ENCODE measurements around the gene IDI1. TPM values are rescaled to one million over a fixed set of nuclear protein-coding genes. Genes with fewer than 3 reads are reported as not detected.

Gene IDI1
- total RNA-seq (2014; rRNA removed; shearing (Covaris generic)) (33.7 and 41.9 TPM in 2 replicates), polyA plus RNA-seq (2016; fragmentation: Nextera tagmentation; extraction: Ambion mirVana) (41.6 and 42.9 TPM in 2 replicates)

DNA sequence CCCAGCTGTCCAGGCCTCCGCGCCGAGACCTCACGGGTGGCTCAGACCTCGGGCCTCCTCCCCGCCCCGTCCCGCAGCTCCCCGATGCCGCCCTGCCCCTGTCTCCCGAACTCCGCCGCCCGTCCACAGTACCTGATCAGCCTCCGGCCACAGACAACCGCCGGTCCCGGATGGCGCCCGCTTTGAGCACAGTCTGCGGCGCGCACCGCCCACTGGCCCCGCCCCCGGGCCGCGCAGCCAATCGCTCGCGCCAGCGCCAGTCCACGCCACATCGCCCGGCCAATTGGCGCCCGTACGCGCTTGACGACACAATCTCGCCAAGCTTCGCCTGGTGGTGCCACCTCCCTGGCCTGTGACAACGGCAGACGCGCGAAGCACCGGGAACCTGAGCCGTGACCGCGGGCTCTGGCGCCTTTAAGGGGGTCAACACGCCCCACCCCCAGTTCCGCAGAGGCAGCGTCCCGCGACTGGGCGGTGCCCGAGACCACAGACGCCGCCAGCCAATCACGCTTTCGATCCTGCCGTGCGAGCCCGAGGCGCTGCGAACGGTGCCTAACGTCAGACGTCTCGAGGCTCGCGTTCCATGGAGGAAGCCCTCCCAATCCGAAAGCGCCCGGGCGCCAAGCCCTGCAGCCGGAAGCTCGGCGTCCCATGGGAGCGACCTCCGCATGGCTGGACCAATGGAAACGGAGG lies at the start of gene IDI1:
Gene IDI1 (minus strand): TSS at position 388 of the 693 bp plus-strand sequence. CDS start 116 bp downstream, at position 272.
- Histone ChIP-seq H2AFZ (peak within 1 kb of the TSS; percentile 78), H3F3A (ENCODE audit: insufficient read depth) (peaks cover 22% of the 10 kb centered on the region), H3K9ac (peak within 1 kb of the TSS; percentile 96), H3K4me1 (ENCODE audit: insufficient read depth) (peaks cover 21% of the 10 kb centered on the region), H3K36me3 (ENCODE audit: low read depth) (0 out of 2 replicates have a peak, but pooled peaks cover 9% of the 10 kb centered on the region), H3K9me2 (ENCODE audit: insufficient read depth) (no peaks in the 10 kb centered on the region), H3K4me3 (peak within 1 kb of the TSS; percentile 91), H3K27ac (peak within 1 kb of the TSS; percentile 97), H3K79me2 (ENCODE audit: insufficient read depth) (peaks cover 81% of the 10 kb centered on the region), H4K20me1 (ENCODE audit: insufficient read depth) (no peaks in the 10 kb centered on the region; the same call in 1 of the 2 replicates), H3K4me2 (ENCODE audit: unreplicated experiment) (peak within 1 kb of the TSS; percentile 94), H3K27me3 (replicated peaks; ENCODE audit: insufficient read depth) (no peaks in the 10 kb centered on the region), H3K9me3 (ENCODE audit: low read depth) (no peaks in the 10 kb centered on the region)
- in situ Hi-C loops (cut with MboI), result no loop called here
- DNase-seq, result peak; percentile 100
- WGBS, 2 experiments (ENCODE audit: low coverage in 1 of 2, low lambda C conversion rate in 2 of 2, missing lambda C conversion rate in 2 of 2), result 1% methylated on average over 71 to 72 of the region's 83 CpGs
- no peak for TF ChIP-seq EZH2phosphoT487 (IDR thresholded peaks at IDR 0.05; ENCODE audit: insufficient read depth, low read depth)
- TF ChIP-seq EZH2 (IDR thresholded peaks at IDR 0.05; ENCODE audit: insufficient read depth, poor library complexity, severe bottlenecking), result no peak

DNA sequence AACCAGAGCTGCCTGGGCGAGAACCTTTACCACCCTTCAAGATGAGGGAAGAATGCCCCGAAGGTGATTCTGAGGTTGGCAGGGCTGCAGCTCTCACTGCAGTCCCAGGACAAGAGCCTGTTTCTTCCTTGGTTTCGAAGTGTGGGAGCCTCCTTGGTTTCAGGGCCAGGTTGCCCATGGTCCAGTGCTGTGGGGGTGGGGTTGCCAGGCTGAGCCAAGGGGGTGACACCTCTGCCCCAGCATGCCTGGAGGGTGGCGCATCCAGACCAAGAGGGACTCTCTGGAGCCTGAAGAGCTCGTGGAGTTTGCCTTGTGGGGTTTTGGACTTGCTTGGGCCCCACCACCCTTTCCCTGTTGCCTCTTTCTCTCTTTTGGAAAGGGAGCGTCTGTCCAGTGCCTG lies 48.5 kb upstream of the IDI1 start:
- Histone ChIP-seq H4K20me1 (ENCODE audit: insufficient read depth) (no peaks in the 10 kb centered on the region), H3K9me2 (ENCODE audit: insufficient read depth) (no peaks in the 10 kb centered on the region), H3K9me3 (ENCODE audit: low read depth) (no peaks in the 10 kb centered on the region), H2AFZ (no peak overlapping the region), H3K36me3 (ENCODE audit: low read depth) (peaks cover 24% of the 10 kb centered on the region), H3K27ac (no peak overlapping the region), H3K79me2 (ENCODE audit: insufficient read depth) (peaks cover 36% of the 10 kb centered on the region), H3K4me2 (ENCODE audit: unreplicated experiment) (no peak overlapping the region), H3K9ac (no peak overlapping the region), H3F3A (ENCODE audit: insufficient read depth) (peaks cover 6% of the 10 kb centered on the region; the same call in 1 of the 2 replicates), H3K27me3 (replicated peaks; ENCODE audit: insufficient read depth) (no peaks in the 10 kb centered on the region), H3K4me1 (ENCODE audit: insufficient read depth) (no peaks in the 10 kb centered on the region), H3K4me3 (no peak overlapping the region)
- TF ChIP-seq EZH2 (IDR thresholded peaks at IDR 0.05; ENCODE audit: insufficient read depth, poor library complexity, severe bottlenecking), result no peak
- TF ChIP-seq EZH2phosphoT487 (IDR thresholded peaks at IDR 0.05; ENCODE audit: insufficient read depth, low read depth), result no peak
- DNase-seq, result no peak
- 93 to 97% methylated on average over 6 of the region's 6 CpGs for WGBS, 2 experiments (ENCODE audit: low coverage in 1 of 2, low lambda C conversion rate in 2 of 2, missing lambda C conversion rate in 2 of 2)
- in situ Hi-C loops (cut with MboI), result no loop called here

DNA sequence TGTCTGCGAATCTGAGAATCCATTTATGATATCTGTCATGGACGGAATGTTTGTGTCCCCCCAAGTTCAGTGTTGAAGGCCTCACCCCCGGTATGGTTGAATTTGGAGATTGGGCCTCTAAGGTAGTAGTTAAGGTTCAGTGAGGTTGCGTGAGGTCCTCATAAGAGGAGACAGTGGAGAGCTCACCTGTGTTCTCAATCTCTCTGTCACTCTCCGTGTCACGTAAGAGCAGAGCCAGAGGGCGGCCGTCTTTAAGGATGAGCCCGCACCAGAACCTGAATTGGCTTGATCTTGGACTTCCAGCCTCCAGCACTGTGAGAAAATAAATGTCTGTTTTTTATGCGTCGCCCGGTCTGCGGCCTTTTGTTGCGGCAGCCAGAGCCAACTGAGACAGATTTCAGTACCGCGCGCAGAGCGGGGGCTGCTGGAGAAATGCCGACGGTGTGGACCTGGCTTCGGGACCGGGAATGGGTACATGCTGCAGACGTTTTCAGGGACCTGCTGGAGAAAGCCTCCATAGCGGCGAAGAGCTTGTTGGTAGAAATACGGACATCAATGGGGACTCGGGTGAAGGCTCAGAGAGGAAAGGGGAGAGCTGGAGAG lies 47.5 kb upstream of the IDI1 start:
- Histone ChIP-seq H3K79me2 (ENCODE audit: insufficient read depth) (peaks cover 36% of the 10 kb centered on the region), H3K4me2 (ENCODE audit: unreplicated experiment) (no peak overlapping the region), H3K9ac (no peak overlapping the region), H3K4me1 (ENCODE audit: insufficient read depth) (no peaks in the 10 kb centered on the region), H3F3A (ENCODE audit: insufficient read depth) (peaks cover 6% of the 10 kb centered on the region; the same call in 1 of the 2 replicates), H4K20me1 (ENCODE audit: insufficient read depth) (no peaks in the 10 kb centered on the region), H3K4me3 (no peak overlapping the region), H3K27ac (no peak overlapping the region), H2AFZ (no peak overlapping the region), H3K9me2 (ENCODE audit: insufficient read depth) (no peaks in the 10 kb centered on the region), H3K9me3 (ENCODE audit: low read depth) (no peaks in the 10 kb centered on the region), H3K27me3 (replicated peaks; ENCODE audit: insufficient read depth) (no peaks in the 10 kb centered on the region), H3K36me3 (ENCODE audit: low read depth) (peaks cover 25% of the 10 kb centered on the region)
- 95% methylated on average over 27 of the region's 27 CpGs for WGBS, 2 experiments (ENCODE audit: low coverage in 1 of 2, low lambda C conversion rate in 2 of 2, missing lambda C conversion rate in 2 of 2)
- in situ Hi-C loops (cut with MboI), result no loop called here
- TF ChIP-seq EZH2phosphoT487 (IDR thresholded peaks at IDR 0.05; ENCODE audit: insufficient read depth, low read depth) (no peak), EZH2 (IDR thresholded peaks at IDR 0.05; ENCODE audit: insufficient read depth, poor library complexity, severe bottlenecking) (no peak)
- no peak for DNase-seq

DNA sequence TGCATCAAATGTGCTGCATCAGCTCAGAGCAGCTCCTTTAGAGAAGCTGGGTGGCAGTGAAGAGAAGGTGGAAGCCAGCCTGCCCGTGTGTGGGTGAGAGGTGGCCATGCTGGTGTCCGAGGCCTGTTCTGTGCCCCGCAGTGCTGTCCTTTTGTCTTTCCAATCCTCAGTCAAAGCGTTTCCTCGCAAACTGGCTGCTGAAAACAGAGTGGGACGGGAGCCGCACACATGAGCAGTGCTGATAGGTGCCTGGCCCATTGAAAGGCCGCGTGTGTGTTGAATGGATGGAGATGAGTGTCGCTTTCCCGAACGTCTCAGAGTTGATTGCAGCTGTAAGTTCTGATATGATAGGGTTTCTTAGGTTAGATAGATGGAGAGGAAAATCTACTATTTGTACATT lies 46.6 kb upstream of the IDI1 start:
- Histone ChIP-seq H2AFZ (no peak overlapping the region), H3F3A (ENCODE audit: insufficient read depth) (peaks cover 6% of the 10 kb centered on the region; the same call in 1 of the 2 replicates), H3K79me2 (ENCODE audit: insufficient read depth) (peaks cover 37% of the 10 kb centered on the region), H3K36me3 (ENCODE audit: low read depth) (peaks cover 31% of the 10 kb centered on the region), H3K4me2 (ENCODE audit: unreplicated experiment) (no peak overlapping the region), H3K27ac (no peak overlapping the region), H4K20me1 (ENCODE audit: insufficient read depth) (no peaks in the 10 kb centered on the region), H3K27me3 (replicated peaks; ENCODE audit: insufficient read depth) (no peaks in the 10 kb centered on the region), H3K9me2 (ENCODE audit: insufficient read depth) (no peaks in the 10 kb centered on the region), H3K9ac (no peak overlapping the region), H3K9me3 (ENCODE audit: low read depth) (no peaks in the 10 kb centered on the region), H3K4me1 (ENCODE audit: insufficient read depth) (no peaks in the 10 kb centered on the region), H3K4me3 (no peak overlapping the region)
- in situ Hi-C loops (cut with MboI), result no loop called here
- DNase-seq, result no peak
- 87 to 89% methylated on average over 12 of the region's 12 CpGs for WGBS, 2 experiments (ENCODE audit: low coverage in 1 of 2, low lambda C conversion rate in 2 of 2, missing lambda C conversion rate in 2 of 2)
- no peak for TF ChIP-seq EZH2phosphoT487 (IDR thresholded peaks at IDR 0.05; ENCODE audit: insufficient read depth, low read depth)
- TF ChIP-seq EZH2 (IDR thresholded peaks at IDR 0.05; ENCODE audit: insufficient read depth, poor library complexity, severe bottlenecking), result no peak
